Epithelial cell of esophagus (primary cell): ENCODE results near the gene PARD3.
A peak's percentile ranks its signal among the peaks of the same experiment; 100 is the strongest.

Experiments
- DNase-seq: peaks from one replicate; pipeline ENCODE4 v3.0.0; 2010; ENCODE audit warnings: low read depth
- H3K4me3 ChIP-seq: 2 replicates; pipeline ENCODE4 v1.5.1; 2011; ENCODE audit warnings: mild to moderate bottlenecking, low read length, control low read depth
- CTCF ChIP-seq: IDR thresholded peaks from 2 replicates; pipeline ENCODE4 v1.5.1; 2011; ENCODE audit warnings: low read depth, mild to moderate bottlenecking, low read length, control low read depth, inconsistent platforms; ENCODE audit not compliant: insufficient read depth; ENCODE audit errors: missing control alignments

Gene PARD3

GRCh38 chr10:34294137-34294536 is 521.0 kb downstream of the PARD3 start:
- DNase-seq: no peak
- no peak for TF ChIP-seq CTCF
- no peak overlapping the region for H3K4me3 ChIP-seq

GRCh38 chr10:34292675-34293074 is 522.4 kb downstream of the PARD3 start:
- H3K4me3 ChIP-seq: no peak overlapping the region
- DNase-seq: no peak
- no peak for TF ChIP-seq CTCF

GRCh38 chr10:34292194-34292565 is 522.9 kb downstream of the PARD3 start:
- TF ChIP-seq CTCF: no peak
- DNase-seq: no peak
- H3K4me3 ChIP-seq: no peak overlapping the region

GRCh38 chr10:34291466-34292193 is 523.5 kb downstream of the PARD3 start:
- no peak overlapping the region for H3K4me3 ChIP-seq
- DNase-seq: no peak
- no peak for TF ChIP-seq CTCF

- H3K4me3 ChIP-seq: no peak overlapping the region
- no peak for TF ChIP-seq CTCF
- peak; percentile 48 for DNase-seq
Measured at GRCh38 chr10:34290412-34291081, 524.5 kb downstream of the PARD3 start.

GRCh38 chr10:34288634-34289033 is 526.5 kb downstream of the PARD3 start:
- DNase-seq: peak; percentile 90
- H3K4me3 ChIP-seq: no peak overlapping the region
- peak; percentile 24 for TF ChIP-seq CTCF

GRCh38 chr10:34286136-34286739 is 528.9 kb downstream of the PARD3 start:
- no peak for TF ChIP-seq CTCF
- H3K4me3 ChIP-seq: no peak overlapping the region
- DNase-seq: peak; percentile 59
